DND-41 (cell line): Measurements from ENCODE around the gene LDLRAP1.

ENCODE experiments used
- ATAC-seq: fragments of 200-7000 bp; cut with Tn5 transposase; 3 replicates; pipeline ENCODE4 v1.9.1; 2021; ENCODE audit warnings: low read depth; ENCODE audit not compliant: insufficient read depth
- DNase-seq: peaks from one replicate; pipeline ENCODE4 v3.0.0-alpha.2; 2020
- H2AFZ ChIP-seq: 2 replicates; pipeline ENCODE4 v1.6.0; 2012; ENCODE audit warnings: low read depth, low read length
- H3K27ac ChIP-seq: 2 replicates; pipeline ENCODE4 v1.5.1; 2012; ENCODE audit warnings: low read length, inconsistent platforms
- H3K27me3 ChIP-seq: fragments of 200-600 bp; sonication (generic); 2 replicates; pipeline ENCODE4 v1.6.0; 2012; ENCODE audit warnings: low read length, mild to moderate bottlenecking, inconsistent platforms; ENCODE audit not compliant: insufficient read depth, poor library complexity
- H3K36me3 ChIP-seq: 2 replicates; pipeline ENCODE4 v1.5.1; 2012; ENCODE audit warnings: low read length, inconsistent platforms; ENCODE audit not compliant: insufficient read depth
- H3K4me1 ChIP-seq: 2 replicates; pipeline ENCODE4 v1.5.1; 2012; ENCODE audit warnings: mild to moderate bottlenecking, low read length; ENCODE audit not compliant: insufficient read depth
- H3K4me2 ChIP-seq: 2 replicates; pipeline ENCODE4 v1.6.0; 2012; ENCODE audit warnings: mild to moderate bottlenecking, moderate library complexity, low read length, inconsistent platforms; ENCODE audit not compliant: insufficient read depth
- H3K4me3 ChIP-seq, 2 experiments: fragments of 200-600 bp in 1 of 2; shearing (Covaris generic) in 1 of 2; 2 replicates each; pipeline ENCODE4 v1.5.1; 2012 to 2016; ENCODE audit warnings: inconsistent platforms in 2 of 2, low read length in 2 of 2, mild to moderate bottlenecking in 2 of 2, low read depth in 1 of 2, moderate library complexity in 1 of 2
- H3K79me2 ChIP-seq: 2 replicates; pipeline ENCODE4 v1.6.0; 2012; ENCODE audit warnings: low read length, inconsistent platforms; ENCODE audit not compliant: insufficient read depth
- H3K9ac ChIP-seq: 2 replicates; pipeline ENCODE4 v1.6.0; 2012; ENCODE audit warnings: low read depth, mild to moderate bottlenecking, inconsistent platforms, low read length, moderate library complexity
- H3K9me3 ChIP-seq: 2 replicates; pipeline ENCODE4 v1.5.1; 2012; ENCODE audit warnings: low read length, moderate library complexity, mild to moderate bottlenecking, inconsistent platforms; ENCODE audit not compliant: insufficient read depth, severe bottlenecking
- H4K20me1 ChIP-seq: 2 replicates; pipeline ENCODE4 v1.6.0; 2012; ENCODE audit warnings: low read length; ENCODE audit not compliant: insufficient read depth
- EZH2 ChIP-seq: IDR thresholded peaks from 3 replicates; pipeline ENCODE4 v1.6.1; 2012; ENCODE audit warnings: borderline replicate concordance, low read depth, mild to moderate bottlenecking, moderate library complexity, low read length, inconsistent platforms; ENCODE audit not compliant: severe bottlenecking
- TF ChIP-seq, protein P1 (sequence below): IDR thresholded peaks from 2 replicates; pipeline ENCODE4 v1.5.1; 2012; ENCODE audit warnings: borderline replicate concordance, low read length, moderate library complexity, mild to moderate bottlenecking; ENCODE audit not compliant: poor library complexity, severe bottlenecking; ENCODE audit errors: extremely low read depth

LDLRAP1 gene

DNA sequence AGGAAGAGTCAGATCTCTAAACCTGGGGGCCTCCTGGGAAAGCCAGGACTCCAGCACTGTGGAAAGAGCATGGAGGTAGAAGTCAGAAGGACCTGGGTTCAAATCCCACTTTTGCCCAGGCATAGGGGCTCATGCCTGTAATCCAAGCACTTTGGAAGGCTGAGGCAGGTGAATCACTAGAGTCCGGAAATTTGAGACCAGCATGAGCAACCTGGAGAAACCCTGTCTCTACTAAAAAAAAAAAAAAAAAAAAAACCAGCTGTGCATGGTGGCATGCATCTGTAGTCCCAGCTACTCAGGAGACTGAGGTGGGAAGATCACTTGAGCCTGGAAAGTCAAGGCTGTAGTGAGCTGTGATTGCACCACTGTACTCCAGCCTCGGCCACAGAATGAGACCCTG is 31.8 kb downstream of the LDLRAP1 start:
- H3K27me3 ChIP-seq, result peaks cover 1% of the 10 kb centered on the region

DNA sequence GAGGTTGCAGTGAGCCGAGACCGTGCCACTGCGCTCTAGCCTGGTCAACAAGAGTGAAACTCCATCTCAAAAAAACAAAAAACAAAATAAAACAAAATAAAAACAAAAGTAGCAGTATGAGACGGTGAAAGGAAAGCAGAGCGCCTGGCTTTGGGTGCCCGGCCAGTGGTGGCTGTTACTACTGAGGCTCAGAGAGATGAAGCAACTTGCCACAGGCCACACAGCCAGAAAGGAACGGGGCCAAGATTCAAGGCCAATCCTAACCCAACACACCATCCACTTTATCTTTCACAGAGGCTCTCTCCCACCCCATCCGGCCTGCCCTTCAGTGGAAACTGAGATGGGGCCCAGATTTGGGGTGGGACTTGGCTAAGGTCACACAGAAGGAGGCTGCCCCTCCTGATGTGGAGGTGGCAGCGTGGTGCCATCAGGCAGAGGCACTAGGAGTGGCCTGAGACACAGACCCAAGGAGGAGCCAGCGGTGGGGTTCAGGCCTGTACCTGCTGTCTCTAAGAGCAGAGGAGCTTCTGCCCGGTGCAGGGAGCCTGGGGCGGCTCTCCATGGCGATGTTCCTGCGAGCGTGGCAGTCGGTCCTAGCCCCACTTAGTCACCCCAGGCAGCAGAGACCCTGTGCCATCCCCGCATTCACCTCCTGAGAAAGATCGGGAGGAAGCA is 33.2 kb downstream of the LDLRAP1 start:
- Histone ChIP-seq H3K79me2 (no peaks in the 10 kb centered on the region), H3K27ac (no peak overlapping the region), H4K20me1 (no peaks in the 10 kb centered on the region; the same call in 1 of the 2 replicates), H3K9me3 (no peaks in the 10 kb centered on the region), H3K4me1 (no peaks in the 10 kb centered on the region), H3K4me2 (no peak overlapping the region), H3K4me3 (no peak overlapping the region), H3K36me3 (no peaks in the 10 kb centered on the region), H3K27me3 (no peaks in the 10 kb centered on the region), H2AFZ (no peak overlapping the region), H3K9ac (no peak overlapping the region)
- no peak for ATAC-seq
- no peak for DNase-seq
- no peak for TF ChIP-seq EZH2
- TF ChIP-seq, protein P1, sequence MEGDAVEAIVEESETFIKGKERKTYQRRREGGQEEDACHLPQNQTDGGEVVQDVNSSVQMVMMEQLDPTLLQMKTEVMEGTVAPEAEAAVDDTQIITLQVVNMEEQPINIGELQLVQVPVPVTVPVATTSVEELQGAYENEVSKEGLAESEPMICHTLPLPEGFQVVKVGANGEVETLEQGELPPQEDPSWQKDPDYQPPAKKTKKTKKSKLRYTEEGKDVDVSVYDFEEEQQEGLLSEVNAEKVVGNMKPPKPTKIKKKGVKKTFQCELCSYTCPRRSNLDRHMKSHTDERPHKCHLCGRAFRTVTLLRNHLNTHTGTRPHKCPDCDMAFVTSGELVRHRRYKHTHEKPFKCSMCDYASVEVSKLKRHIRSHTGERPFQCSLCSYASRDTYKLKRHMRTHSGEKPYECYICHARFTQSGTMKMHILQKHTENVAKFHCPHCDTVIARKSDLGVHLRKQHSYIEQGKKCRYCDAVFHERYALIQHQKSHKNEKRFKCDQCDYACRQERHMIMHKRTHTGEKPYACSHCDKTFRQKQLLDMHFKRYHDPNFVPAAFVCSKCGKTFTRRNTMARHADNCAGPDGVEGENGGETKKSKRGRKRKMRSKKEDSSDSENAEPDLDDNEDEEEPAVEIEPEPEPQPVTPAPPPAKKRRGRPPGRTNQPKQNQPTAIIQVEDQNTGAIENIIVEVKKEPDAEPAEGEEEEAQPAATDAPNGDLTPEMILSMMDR, result no peak

More for the DNA sequence above, 31.8 kb downstream of the LDLRAP1 start:
- DNase-seq (no peak), ATAC-seq (no peak)
- no peak for TF ChIP-seq EZH2
- TF ChIP-seq, protein P1, result no peak
- Histone ChIP-seq H3K79me2 (no peaks in the 10 kb centered on the region), H4K20me1 (no peaks in the 10 kb centered on the region; the same call in 1 of the 2 replicates), H3K4me3 (no peak overlapping the region), H3K4me1 (no peaks in the 10 kb centered on the region), H3K36me3 (no peaks in the 10 kb centered on the region), H2AFZ (no peak overlapping the region), H3K4me2 (no peak overlapping the region), H3K9me3 (no peaks in the 10 kb centered on the region), H3K27ac (no peak overlapping the region), H3K9ac (no peak overlapping the region)

DNA sequence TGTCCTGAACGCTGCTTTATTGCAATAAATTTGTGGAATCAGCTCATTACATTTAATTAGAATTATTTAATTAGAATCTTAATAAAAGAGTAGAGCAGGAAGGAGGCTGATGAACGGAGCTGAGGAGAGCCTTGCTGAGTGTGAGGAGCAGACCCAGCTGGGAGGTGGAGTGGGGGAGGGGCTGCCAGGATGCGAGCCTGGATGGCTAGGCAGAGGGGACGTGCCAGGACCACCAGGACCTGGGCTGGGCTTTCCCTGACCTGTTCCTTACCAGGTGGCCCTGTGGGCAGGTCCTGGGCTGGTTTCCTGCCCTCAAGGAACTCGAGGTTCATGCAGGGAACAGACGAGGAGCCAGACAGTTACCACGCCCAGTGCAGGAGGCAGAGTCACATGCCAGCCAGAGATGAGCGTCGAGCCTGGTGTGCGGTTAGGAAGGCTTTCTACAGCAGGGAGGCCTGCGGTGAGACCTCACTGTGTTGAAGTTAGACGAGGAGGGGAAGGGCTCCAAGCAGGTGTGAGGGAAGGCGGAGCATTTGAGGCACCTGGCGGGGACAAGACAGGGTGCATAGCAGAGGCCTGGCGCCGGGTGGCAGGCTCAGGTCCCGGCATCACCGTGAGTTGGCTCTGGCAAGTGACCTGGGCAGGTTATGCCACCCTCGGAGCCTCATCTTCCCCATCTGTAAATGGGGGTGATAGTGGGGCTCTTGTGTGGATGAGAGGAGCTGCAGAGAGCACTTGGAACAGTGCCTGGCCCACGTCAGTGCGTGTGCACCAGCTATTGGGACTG is 33.9 kb downstream of the LDLRAP1 start:
- no peak for DNase-seq
- H3K4me3 ChIP-seq, result no peak overlapping the region
- H2AFZ ChIP-seq, result no peak overlapping the region
- H3K27me3 ChIP-seq, result no peaks in the 10 kb centered on the region
- TF ChIP-seq, protein P1, result no peak
- no peak for TF ChIP-seq EZH2
- no peaks in the 10 kb centered on the region for H3K79me2 ChIP-seq
- H3K4me1 ChIP-seq, result no peaks in the 10 kb centered on the region
- no peaks in the 10 kb centered on the region for H3K9me3 ChIP-seq
- no peak overlapping the region for H3K4me2 ChIP-seq
- no peak for ATAC-seq
- no peak overlapping the region for H3K27ac ChIP-seq
- H3K36me3 ChIP-seq, result no peaks in the 10 kb centered on the region
- no peak overlapping the region for H3K9ac ChIP-seq
- no peaks in the 10 kb centered on the region; the same call in 1 of the 2 replicates for H4K20me1 ChIP-seq
